Fibroblast of upper back skin (primary cell): ENCODE data around the gene TSG101.
A peak's percentile ranks its signal among the peaks of the same experiment; 100 is the strongest.

Experiments
- DNase-seq: peaks from one replicate; pipeline ENCODE4 v3.0.0-alpha.2; 2013

TSG101 gene

DNA sequence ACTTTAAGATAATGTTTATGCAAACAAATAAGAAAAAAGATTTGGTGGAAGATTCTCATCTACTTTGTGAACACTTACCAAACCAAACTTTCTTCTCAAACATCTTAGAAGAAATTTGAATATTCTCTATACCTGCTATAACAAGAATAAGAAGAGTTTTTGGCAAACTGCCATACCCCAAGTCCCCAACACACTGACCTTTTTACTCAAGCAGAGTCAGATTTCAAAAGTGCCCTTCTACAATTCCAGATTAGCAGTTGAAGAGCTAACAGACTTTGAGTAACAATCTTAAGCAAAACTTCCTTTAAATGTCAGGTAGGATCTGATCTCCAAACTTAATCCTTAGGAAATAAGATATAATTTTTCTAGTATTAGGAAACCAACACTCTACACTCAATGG is 33.9 kb downstream of the TSG101 start:
- no peak for DNase-seq

DNA sequence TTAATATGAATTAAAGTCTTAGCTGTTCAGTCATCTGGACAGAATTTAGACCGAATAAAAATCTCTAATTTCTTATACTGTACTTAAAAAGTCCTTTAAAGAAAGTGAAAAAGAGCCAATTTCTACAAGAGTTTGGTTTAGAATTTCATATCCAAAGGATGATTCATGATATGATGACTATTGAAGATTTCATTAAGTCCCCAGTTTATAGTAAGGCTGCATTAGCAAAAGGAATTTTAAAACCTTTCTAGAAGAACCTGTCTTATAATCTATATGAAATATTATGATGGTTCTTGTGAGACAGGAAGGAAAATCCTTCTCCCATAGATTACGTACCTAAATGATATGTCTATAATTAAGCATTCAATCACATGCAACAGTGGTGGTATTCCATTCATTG is 34.8 kb downstream of the TSG101 start:
- no peak for DNase-seq

DNA sequence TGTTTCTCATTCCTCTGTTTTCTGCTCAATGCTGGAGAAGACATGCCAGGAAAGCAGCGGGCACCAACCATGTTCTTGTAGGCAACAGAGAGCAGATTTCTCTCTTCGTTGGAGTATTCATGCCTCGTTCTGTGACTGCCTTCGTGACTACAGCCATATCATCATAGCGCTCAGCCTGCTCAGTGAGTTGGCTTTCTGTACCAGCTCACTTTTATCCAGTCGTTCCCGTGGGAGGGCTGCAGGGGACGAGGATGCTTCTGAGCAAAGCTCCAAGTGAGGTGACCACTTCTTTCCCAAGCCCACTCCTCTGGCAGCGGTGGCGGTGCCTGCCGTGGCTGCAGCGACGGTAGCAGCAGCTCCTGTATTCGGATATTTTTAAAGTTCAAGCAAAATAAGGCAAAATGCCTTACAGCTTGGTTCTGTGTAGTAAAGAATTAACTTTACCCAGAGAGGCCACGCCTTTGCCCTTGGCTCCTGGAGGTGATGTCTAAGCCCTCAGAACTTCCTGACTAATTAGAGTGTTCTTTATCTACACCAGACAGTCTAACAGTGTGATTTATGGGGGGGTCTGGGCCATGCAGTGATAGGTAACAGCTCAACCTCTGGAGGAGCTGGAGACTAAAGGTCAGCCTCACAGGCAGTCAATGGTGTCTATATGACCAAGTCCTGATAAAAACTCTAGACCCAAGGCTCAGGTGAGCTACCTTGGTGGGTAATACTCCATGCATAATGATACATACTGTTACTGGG is 35.8 kb downstream of the TSG101 start:
- no peak for DNase-seq

DNA sequence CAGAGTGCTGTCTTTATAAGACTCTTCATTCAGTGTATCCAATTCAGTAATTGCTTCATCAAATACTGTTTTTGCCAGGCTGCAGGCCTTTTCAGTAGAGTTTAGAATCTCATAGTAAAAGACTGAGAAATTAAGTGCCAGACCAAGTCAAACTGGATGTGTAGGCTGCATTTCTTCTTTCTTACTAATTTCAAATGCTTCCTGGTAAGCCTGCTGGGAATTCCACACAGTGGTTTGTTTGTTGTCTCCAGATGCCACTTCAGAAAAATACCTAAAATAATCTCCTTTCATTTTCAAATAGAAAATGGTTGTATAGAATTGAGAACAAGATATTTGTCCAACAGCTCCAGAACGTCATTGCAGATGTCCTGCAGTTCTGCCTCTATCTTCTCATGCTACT is 36.4 kb downstream of the TSG101 start:
- DNase-seq: no peak

DNA sequence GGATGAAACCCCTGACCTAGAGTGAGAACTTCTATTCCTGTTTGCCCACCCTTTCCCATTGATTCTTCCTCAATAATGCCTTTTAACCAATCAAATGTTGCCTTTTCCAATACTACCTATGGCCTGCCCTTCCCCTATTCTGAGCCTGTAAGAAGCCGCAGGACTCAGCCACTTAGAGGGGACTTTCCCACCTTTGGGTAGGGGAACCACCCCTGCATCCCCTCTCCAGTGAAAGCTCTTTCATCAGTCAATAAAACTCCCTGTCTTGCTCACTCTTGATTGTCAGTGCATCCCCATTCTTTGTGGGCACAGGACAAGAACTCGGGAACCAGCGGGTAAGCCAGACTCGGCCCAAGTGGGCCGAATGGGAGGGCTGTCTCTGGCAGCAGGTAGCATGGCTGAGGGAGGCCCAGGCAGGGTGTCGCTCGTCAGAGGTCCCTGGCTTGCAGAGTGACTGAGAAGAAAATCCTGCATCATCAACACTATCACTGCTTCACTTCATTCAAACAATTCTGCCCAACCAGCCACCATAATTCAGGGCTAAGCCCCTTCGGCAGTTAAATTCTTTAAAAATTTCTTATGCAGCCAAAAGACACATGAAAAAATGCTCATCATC is 40.7 kb downstream of the TSG101 start:
- DNase-seq: no peak

DNA sequence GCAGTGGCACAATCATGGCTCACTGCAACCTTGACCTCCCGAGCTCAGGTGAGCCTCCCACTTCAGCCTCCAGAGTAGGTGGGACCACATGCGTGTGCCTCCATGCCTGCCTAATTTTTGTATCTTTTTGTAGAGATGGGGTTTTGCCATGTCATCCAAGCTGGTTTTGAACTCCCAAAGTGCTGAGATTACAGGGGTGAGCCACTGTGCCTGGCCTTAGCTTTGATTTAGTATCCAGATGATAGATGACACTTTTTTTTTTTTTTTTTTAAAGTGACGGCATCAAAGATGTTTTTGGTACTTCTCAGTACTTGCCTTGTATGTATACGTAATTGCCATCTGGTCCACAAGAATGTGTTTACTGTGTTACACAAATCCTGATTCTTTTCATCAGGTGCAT is 47.7 kb downstream of the TSG101 start:
- no peak for DNase-seq

DNA sequence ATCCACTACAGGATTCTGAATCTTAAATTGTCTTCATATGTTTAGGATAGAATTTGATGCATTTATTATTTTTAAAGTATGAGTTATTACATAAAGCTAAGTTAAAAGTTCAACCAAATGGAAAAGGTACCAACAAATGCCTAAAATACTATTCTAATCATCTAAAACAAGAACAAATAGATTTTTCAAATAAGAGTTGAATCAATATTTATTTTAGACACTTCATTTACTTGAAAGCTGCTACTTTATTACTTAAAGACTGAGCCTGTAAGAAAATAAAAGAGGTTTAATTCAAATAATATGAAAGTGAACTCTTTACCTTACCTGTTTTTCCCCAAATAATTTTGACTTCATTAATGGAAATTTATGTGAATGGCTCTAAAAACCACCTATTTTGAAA is 54.2 kb downstream of the TSG101 start:
- no peak for DNase-seq

DNA sequence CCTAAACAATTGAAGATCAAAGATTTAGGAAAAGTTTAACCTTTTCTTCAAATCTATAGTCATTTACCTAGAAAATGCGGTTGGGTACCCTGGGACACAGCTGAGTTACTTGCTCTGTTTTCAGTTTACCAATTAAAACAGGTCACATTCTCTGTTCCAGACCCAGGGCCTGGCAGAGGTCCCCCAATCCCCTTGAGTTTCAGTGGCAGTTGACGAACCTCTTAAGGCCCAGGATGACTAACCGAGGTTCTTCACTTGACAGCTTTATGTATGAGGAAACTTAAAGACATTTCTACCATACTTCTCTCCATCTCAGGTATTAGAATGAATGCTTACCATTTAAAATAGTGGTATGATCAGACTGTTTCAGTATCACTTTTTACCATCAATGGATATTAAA is 54.7 kb downstream of the TSG101 start:
- DNase-seq: no peak

DNA sequence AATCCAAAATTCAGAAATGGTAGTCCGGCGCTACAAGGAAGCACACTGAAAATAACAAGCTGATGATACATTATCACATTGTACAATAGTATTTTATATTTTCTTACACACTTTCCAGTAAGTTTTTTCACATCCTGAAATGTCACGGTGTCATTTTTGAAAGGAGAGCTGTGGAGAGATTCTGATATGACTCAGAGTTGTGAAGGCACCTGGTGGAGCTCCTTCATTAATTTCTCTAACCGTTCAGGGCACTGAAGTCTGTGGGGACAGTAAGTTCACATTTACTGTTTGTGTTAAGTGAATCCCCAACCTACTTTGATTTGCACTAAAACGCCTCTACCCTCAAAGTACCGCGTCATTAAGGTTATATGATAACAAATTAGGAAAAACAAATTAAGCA is 57.8 kb downstream of the TSG101 start:
- DNase-seq: no peak

DNA sequence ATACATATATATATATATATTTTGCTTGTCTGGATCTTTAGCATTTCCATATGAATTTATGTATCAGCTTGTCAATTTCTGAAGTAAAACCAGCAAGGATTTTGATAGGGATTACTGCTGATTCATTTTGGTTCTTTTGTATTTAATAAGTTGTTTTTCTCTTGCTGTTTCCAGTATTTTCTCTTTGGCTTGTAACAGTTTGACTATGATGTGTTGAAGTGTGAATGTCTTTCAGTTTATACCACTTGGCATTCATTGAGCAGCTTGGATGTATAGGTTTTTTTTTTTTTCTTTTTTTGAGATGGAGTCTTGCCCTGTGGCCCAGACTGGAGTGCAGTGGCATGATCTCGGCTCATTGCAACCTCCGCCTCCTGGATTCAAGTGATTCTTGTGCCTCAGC is 58.7 kb downstream of the TSG101 start:
- no peak for DNase-seq

DNA sequence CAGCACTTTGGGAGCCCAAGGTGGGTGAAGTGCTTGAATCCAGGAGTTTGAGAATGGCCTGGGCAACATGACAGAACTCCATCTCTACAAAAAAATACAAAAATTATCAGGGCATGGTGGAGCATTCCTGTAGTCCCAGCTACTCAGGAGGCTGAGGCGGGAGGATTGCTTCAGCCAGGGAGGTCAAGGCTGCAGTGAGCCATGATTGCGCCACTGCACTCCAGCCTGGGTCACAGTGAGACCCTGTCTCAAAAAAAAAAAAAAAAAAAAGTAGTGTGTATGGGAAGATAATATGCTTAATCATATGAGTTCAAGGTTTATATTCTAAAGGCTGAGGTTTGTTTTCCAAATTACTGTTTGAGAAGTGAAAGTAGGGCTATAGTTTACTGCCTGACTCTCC is 60.3 kb downstream of the TSG101 start:
- no peak for DNase-seq

DNA sequence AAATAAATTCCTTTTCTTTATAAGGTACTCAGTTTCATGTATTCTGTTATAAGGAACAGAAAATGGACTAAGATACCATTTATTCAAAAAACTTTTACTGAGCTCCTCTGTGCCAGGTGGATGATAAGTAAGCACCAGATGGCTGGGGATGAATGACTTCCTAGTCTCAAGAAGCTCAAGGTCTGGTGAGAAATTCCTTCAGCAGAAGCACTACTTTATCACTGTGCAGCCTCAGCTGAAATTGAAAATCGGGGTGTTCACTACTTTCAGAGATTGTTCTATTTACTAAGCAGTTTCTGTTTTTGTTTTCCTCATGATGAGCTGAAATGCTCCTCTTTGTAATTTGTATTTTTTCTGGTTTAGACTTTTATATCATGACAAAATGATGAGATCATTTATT is 63.3 kb downstream of the TSG101 start:
- DNase-seq: no peak

DNA sequence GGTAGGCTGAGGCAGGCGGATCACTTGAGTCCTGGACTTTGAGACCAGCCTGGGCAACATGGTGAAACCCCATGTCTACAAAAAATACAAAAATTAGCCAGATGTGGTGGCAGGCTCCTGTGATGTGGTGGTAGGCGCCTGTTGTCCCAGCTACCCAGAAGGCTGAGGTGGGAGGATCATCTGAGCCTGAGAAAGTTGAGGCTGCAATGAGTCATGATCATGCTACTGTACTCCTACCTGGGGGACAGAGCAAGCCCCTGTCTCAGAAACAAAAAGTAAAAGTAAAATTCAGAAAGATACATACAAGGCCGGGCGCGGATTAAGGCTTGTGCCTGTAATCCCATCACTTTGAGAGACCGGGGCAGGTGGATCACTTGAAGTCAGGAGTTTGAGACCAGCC is 64.8 kb downstream of the TSG101 start:
- no peak for DNase-seq

DNA sequence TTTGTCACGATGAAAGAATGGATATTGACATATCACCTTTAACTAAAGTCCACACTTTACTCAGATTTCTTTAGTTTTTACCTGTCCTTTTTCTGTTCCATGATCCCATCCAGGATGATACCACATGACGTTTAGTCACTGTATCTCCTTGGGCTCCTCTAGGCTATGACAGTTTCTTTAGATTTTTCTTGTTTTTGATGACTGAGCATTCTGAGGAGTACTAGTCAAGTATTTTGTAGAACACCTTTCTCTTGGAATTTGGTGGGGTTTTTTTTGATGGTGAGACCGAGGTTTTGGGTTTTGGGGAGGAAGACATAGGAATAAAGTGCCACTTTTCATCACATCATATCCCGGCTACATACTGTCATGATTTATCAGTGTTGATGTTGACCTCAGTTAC is 67.1 kb downstream of the TSG101 start:
- DNase-seq: no peak

DNA sequence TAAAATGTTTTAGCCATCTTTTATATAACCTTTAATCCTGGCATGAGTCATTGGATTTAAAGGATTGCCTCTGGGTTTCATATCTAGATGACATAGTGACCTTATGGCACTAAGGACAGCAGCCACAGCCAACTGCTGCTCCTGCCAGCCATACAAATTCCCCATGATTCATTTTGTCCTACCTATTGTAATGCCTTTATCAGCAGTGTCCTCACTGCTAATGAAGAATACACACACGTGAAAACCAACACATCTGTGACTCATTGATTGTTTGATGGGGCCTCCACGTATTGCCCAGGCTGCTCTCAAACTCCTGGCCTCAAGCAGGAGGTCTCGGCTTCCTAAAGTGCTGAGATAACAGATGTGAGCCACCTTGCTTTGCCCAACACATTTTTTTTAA is 69.3 kb downstream of the TSG101 start:
- no peak for DNase-seq

DNA sequence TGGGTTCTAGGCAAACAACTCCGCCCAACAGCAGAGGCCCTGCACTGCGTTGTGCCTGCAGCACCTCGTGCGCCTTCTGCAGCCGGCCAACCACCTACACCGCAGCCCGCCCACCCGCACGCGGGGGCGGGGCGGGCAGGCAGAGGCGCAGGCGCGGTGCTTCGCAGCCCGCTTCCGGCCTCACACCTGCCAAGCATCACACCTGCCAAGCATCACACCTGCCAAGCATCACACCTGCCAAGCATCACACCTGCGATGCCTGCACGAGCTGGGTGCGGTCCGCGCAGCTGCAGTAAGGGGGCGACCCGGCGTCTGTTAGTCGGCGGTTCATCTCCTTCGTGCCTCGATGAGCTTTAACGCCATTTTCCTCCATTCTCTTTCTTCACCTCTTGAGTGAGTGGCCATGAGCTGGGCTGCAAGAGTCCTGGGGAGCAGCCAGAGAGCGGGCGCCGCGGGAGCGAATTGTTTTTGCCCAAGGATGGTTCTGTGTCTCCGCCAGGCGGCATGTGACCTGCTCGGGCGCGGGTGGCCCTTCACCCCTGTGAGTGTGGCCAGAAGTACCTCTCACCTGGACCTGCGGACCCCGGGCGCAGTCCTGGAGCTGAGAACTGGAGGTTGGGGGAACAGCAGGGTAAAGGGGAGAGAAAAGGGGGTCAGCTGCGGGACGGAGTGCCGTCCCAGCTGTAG is 70.9 kb downstream of the TSG101 start, which contains the start of gene LDHAL6A:
TSS of gene LDHAL6A (plus strand) at position 171 of the 687 bp plus-strand sequence. CDS start 825 bp downstream, outside the sequence.
- DNase-seq: no peak

DNA sequence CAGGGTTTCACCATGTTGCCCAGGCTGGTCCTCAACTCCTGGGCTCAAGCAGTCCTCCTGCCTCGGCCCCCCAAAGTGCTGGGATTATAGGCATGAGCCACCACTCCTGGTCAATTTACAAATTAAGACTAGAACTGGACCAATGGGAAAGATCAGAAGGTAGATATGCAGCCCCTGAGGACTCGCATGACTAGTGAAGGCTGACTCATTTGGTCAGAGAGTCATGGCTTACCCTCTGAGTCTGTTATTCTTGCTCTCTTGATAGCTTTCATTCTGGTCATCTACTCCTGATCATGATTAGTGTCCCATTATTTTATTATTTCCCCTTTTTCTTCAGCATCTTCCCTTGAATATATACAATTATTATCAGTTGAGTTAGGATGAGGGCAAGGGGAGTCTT is 73.8 kb downstream of the TSG101 start:
- peak; percentile 12 for DNase-seq

DNA sequence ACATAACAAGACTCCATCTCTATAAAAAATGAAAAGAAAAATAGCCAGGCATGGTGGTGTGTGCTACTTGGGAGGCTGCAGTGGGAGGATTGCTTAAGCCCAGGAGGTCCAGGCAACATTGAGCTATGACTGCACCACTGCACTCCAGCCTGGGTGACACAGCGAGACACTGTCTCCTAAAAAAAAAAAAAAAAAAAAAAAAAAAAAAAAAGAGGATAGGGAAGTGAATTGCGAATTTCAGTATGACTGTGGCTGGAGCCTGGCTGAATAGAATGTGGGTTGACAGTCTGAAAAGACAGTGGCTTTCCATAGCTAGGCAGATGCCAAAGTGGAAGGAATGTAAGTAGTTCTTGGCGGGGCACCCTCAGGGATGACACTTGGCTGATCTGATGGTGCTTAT is 77.5 kb downstream of the TSG101 start:
- no peak for DNase-seq

DNA sequence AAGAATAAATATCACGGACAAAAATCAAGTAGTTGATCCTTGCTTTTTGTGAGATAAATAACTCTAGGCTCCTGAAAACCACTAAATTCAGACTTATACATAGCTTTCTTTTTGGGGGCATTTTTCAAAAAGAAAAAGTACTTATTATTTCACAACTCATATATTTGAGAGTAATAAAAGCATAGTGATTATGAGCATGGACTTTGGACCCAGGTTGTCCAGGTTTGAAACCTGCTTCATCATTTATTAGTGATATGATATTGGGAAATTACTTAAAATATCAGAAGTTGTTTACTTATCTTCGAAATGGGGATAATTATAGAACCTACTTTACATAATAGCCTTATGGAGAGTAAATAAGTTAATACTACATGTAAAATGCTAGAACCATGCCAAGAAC is 88.1 kb downstream of the TSG101 start:
- no peak for DNase-seq
